HG03025 (cell line): ENCODE results near the gene RBCK1.

Source experiments
- ATAC-seq: cut with Tn5 transposase; IDR thresholded peaks from one replicate; pipeline ENCODE4 v1.9.1; 2021; ENCODE audit warnings: mild to moderate bottlenecking, moderate library complexity; ENCODE audit not compliant: unreplicated experiment, low FRiP score

RBCK1 gene

DNA sequence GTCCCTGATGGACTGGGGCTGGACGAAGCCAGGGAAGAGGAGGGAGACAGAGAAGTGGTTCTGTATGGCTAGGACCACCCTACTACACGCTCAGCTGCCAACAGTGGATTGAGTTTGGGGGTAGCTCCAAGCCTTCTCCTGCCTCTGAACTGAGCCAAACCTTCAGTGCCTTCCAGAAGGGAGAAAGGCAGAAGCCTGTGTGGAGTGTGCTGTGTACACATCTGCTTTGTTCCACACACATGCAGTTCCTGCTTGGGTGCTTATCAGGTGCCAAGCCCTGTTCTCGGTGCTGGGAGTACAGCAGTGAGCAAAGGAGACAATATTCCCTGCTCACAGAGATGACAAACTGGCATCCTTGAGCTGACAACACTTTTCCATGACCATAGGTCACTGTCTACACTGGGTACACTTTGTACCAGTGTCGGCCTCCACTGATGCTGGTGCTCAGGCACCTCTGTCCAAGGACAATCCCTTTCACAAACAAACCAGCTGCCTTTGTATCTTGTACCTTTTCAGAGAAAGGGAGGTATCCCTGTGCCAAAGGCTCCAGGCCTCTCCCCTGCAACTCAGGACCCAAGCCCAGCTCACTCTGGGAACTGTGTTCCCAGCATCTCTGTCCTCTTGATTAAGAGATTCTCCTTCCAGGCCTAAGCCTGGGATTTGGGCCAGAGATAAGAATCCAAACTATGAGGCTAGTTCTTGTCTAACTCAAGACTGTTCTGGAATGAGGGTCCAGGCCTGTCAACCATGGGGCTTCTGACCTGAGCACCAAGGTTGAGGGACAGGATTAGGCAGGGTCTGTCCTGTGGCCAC is 11.3 kb upstream of the RBCK1 start:
- ATAC-seq, result no peak

DNA sequence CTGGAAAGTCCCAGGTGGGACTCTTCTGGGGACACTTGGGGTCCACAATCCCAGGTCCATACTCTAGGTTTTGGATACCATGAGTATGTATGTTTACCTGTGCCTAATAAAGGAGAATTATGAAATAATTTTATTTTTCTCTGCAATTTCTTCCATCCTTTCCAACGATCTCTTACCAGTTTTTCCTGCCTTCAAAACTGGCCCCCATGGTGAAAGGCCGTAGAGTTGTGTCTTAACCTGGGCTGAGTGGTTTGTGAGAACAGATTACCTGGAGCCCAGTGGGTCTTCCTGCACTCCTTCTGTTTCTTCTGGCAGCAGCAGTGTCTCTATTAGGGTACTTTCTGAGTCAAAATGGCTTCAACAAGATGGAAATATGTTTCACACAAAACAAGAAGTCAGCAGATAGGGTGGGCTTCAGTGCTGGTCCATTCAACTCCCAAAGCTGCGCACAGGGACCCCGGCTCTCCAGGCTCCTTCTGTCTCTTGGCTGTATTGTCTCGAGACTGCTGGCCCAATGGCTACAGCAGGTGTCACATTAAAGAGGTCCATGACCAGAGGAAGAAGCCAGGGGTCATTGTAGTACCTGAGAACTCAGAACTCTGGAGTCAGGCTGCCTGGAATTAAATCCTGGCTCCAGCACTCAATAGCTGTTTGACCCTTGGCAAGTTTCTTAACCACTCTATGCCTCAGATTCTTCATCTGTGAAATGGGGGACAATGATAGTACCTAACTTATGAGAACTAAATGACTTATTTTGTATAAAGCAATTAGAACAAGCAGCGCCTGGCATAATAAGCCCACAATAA is 10.5 kb upstream of the RBCK1 start:
- ATAC-seq, result no peak

DNA sequence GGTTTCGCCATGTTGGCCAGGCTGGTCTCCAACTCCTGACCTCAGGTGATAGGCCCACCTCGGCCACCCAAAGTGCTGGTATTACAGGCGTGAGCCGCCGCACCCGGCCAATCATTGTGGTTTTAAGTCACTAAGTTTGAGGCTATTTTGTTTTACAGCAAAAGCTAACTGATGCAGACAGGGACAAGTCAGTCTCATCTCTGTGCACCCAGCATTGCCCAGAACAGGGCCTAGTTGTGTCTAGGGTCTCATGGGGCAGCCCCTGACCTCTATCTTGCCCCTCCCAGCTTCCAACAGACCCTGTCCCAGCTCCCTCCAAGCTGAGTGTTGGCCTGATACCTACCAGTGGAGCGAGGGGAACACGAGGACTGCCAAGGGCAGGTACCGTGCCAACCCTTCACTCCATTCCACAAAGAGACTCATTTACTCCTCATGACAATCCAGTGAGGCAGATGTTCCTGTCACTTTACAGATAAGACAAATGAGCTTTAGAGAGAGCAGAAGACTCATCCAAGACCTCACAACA is 8.9 kb upstream of the RBCK1 start:
- ATAC-seq, result no peak

DNA sequence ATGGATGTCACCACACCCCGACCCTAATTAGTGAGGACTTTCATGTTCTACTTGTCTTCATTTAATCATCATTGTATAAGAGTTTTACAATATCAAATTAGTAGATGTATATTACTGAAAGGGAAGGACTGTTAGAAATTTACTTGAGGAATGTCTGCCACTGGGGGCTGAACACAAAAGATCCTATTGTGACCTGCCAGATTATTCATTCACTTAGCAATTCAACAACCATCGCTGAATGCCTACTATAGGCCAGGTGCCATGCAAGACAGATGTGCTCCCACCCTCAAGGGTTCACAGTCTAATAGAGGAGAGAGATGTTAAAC is 8.0 kb upstream of the RBCK1 start:
- no peak for ATAC-seq

DNA sequence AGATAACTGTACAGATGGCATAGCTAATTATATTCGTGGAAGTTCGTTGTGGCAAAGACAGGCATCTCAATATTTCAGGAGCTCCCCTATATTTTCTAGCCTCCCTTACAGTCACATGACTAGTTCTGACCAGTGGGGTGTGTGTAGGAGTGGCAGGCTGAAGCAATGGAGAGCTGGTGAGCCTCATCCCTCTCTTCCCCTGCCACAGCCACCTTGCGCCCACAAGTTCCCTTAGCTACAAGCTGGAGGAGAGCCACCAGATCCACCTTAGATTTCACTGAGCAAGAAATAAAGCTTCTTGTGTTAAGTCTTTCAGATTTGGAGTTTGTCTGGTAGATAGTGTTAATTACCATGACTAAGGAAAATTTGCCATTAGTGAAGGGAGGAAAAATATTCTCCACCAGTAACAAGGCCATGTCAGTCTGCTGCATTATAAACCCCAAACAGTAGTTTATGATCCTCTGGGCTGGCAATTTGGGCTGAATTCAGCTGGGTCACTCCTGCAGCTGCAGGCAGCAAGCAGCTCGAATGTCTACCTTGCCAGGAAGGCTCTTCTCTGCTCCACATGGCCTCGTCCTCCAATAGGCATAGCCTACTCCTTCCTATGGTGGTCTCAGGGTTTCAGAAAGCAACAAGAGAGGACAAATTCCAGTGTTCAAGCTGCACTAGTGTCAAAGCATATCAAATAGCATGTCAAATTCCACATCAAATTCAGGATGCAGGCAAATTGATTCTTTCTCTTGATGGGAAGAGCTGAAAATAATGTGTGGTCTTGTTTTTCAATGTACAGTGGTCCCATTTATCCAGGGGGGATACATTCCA is 7.4 kb upstream of the RBCK1 start:
- ATAC-seq, result no peak

DNA sequence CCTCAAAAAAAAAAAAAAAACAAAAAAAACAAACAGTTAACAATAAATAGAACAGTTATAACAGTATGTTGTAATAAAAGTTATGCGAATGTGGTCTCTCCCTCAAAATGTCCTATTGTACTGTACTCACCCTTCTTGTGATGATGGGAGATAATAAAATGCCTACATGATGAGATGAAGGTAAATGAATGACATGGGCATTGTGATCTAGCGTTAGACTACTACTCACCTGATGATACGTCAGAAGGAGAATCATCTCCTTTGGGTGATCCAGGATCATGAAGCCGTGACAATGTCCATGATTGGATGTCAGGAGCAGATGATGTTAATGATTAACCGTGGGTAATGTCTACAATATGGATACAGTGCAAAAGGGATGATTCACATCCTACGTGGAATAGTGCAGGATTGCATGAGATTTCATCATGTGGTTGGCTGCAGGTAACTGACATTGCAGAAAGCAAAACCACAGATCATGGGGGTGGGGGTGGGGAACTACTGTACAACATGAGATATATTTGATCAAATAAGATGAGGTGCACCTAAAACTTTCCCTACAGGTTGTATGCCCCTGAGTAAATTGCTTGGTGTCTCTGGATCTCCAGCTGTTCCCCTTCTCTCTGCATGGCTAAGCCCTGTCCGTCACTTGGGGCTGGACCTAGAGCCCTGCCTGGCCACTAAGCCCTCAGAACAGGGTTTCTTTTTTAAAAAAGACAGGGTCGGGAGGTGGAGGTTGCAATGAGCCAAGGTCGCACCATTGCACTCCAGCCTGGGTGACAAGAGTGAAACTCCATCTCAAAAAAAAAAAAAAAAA is 6.2 kb upstream of the RBCK1 start:
- no peak for ATAC-seq

DNA sequence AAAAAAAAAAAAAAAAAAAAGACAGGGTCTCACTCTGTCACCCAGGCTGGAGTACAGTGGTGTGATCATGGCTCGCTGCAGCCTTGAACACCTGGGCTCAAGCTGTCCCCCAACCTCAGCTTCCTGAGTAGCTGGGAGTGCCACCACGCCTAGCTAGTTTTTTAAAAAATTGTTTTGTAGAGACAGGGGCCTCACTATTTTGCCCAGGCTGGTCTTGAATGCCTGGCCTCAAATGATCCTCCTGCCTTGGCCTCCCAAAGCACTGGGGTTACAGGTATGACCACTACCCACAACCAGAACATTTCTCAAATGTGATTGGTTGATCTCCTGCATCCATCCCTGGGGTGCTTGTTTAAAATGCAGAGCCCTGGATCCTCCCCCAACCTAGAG is 5.6 kb upstream of the RBCK1 start:
- ATAC-seq, result no peak

DNA sequence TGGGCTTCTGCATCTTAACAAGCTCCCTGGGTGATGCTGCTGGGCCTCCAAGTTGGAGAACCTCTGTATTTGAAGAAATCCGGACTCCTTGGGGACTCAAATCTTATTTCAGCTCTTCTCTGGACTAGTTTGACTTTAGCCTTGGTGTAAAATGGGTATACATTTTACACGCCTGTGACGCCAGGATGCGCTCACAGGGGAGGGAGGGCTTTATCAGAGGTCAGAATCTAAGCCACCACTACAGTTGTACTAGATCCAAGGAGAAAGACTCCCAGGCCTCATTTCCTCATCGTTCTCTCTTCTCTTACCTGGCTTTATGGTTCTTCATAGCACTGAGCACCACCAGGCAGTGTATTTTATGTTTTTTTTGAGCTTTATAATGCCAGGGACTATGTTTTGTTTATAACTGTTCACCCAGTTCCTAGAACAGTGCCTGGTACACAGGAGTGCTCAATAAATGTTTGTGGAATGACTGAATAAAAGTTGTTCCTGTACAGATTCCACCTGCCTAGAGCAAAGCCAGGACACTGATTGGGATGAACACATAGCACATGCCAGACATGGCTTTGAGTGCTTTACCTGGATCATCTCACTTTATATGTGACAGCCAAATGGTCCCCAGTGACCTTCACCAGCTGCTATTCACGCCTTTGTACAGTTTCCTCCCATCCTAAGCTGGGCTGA is 5.1 kb upstream of the RBCK1 start:
- no peak for ATAC-seq

DNA sequence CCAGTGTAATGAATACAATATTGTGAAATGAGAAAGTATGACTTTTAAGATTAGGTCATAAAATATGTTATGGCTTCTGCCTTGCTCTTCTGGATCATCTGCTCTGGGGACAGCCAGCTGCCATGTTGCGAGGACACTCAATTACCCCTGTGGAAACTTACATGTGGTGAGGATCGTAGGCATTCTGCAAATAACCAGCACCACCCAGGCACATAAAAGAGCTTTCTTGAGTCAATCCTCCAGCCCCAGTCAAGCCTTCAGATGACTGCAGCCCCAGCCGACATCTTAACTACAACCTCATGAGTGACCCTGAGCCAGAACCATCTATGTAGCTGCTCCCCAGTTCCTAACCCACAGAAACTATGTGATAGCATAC is 4.5 kb upstream of the RBCK1 start:
- no peak for ATAC-seq

DNA sequence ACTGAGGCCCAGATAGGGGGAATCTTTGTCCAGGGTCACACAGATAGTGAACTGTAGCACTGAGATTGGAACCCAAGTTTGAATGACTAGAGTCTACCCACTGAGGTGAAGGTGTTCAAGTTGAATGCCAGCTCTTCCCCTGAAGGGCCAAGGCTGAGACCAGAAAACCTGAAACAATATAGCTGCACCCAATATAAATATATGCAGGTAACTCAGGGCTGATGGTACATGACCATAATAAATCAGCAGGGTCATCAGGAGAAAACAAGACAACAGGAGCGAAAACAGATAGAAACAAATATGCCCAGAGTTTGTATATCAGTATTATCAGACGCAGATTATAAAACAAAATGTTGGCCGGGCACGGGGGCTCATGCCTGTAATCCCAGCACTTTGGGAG is 4.0 kb upstream of the RBCK1 start:
- ATAC-seq, result no peak

DNA sequence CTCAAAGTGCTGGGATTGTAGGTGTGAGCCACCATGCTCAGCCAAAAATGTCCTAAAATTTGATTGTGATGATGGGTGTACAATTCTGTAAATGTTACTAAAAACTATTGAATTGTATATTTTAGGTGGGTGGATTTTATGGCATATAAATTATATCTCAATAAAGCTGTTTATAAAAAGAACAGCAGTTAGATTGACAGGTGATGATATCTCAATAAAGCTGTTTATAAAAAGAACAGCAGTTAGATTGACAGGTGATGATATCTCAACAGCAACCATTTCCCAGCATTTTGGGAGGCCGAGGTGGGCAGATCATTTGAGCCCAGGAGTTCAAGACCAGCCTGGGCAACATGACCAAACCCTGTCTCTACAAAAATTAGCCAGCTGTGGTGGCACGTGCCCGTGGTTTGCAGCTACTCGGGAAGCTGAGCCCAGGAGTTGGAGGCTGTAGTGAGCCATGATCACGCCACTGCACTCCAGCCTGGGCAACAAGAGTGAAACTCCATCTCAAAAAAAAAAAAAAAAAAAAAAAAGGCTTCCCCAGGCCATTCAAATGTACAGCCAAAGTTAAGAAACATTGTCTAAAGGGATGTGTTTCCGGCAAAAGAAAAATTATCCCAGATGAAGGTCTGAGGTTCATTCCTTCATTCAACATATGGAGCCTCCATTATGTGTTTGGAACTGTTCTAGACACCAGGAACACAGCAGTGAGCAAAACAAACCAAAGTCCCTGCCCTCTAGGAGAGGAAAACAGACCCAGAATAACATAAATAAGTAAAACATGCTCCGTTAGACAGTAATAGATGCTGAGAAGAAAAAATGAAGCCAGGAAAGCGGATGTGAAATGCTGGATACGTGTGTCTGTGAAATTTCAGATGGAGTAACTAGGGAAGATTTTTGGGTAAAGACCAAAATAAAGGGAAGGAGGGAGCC is 1.6 kb upstream of the RBCK1 start:
- no peak for ATAC-seq

DNA sequence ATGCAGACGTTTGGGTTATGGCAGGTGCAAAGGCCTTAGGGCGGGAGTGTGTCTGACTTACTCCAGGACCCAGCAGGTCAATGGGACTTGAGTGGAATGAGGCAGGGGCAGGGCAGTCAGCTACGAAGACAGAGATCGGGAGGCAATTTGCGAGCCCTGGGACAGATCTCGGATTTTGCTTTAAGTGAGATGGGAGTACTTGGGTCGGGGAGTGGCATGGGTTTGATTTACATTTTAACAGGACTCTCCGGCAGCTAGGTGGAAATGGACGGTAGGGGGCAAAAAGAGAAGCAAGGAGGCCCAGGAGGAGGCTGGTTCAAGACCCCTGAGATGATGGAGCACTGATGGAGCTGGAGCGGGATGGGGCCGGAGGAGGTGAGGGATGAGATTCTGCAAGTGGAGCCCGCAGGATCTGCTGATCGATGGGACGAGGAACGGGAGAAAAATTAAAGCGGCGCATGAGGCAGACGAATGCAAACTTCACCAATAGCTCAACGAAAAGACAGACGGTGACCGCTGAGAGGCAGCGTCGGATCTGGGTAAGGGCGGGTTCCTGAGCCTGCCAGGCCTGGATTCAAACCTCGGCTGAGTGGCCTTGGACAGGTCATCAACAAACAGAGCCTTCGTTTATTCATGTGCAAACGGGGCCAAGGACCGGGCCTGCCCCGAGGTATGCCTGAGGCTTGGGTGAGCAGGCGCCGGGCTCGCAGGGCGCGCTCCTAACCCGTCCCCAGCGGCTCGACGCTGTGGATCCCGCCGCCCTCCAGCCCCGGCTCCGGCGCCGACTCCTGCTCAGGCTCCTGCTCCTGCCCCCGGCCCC is 756 bp upstream of the RBCK1 start:
- peak; percentile 52 for ATAC-seq

DNA sequence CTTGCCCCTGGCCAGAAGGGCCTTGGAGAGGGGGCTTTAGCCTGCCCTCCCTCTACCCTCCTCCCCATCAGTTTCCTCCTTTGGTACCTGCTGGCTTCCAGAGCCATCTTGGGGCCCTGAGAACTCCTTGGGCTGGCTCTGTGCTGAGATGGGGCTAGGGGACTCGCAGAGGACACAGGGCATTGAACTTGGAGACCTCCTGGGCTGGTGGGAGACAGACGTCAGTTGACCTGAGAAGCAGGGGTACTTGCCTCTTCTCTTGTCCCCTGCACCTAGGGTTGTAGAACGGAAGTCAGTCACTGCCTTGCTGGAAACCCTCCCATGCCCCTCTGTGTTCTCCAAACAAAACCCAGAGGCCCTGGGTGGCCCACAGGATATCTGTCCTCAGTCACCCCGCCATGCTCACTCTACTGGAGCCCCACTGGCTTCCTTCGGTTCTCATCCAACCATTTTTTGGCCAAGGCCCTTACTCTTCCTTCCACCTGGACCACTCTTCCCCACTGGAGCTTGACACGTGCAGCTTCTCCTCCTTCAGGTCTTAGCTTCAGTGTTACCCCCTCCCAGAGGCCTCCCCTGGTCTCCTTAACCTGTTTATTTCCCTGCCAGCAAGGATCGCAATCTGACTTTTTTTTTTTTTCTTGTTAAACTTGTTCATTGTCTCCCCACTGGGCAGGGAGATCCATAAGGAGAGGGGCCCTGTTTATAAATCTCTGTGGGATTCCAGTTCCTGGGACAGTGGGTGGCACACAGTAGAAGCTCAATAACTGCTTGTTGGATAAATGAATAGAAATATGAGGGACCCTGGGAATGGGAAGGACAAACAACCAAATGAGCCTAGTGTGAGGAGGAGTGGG is 971 bp downstream of the RBCK1 start:
- peak; percentile 2 for ATAC-seq

DNA sequence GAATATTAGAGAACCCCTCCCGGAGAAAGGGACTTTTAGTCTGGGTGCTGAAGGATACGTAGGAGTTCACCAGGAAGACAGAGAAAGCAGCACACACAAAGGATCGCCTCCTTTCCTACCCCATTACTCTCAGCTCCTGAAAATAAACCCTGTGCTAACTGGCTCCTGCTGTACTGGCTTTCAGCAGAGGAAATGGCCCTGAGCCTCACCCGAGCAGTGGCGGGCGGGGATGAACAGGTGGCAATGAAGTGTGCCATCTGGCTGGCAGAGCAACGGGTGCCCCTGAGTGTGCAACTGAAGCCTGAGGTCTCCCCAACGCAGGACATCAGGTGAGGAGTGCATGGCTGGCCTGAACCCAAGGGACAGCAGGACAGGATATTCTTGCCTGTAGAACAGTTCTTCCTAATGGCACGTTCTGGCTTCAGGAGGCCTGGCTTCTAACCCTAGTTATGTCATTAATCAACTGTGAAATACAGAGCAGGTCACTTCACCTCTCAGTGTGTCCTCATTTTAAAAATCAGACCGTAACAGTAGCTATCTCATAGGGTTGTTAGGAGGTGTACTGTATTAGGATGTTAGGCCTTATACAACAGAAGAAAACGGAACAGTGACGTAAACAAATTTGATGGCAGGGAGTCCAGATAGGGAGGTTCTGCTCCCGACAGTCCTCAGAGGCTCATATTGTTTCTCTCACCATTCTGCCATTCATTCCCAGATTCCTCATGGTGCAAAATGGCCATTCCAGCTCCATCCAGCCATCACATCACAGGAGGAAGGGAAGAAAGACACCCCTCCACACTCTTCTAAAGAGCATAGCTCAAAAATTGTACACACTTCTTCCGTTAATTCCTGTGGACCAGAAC is 1.8 kb downstream of the RBCK1 start:
- ATAC-seq, result no peak

DNA sequence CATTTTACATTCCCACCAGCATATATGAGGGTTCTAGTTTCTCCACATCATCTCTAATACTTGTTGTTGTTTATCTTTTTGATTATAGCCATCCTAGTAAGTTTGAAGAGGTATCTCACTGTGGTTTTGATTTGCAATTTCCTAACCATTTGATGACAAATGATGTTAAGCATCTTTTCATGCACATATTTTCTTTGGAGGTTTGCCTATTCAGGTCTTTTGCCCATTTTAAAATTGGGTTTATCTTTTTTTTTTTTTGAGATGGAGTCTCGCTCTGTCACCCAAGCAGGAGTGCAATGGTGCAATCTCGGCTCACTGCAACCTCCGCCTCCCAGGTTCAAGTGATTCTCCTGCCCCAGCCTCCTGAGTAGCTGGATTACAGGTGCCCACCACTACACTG is 4.0 kb downstream of the RBCK1 start:
- ATAC-seq, result no peak

DNA sequence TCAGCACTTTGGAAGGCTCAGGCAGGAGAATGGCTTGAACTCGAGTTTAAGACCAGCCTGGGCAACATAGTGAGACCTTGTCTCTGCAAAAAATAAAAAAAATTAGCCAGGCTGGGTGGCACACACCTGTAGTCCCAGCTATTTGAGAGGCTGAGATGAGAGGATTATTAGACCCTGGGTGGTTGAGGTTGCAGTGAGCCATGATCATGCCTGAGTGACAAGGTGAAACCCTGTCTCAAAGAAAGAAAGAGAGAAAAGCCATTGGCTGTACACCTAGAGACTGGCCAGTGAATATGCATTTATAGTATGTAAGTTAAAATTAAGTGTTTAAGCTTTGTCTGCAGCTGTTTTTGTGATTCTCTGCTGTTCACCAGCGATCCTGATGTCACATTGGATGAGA is 6.1 kb downstream of the RBCK1 start:
- no peak for ATAC-seq
